HG03565 (cell line): ENCODE data around the gene EMX1.

Experiments used
- ATAC-seq: cut with Tn5 transposase; IDR thresholded peaks from one replicate; pipeline ENCODE4 v1.9.1; 2021; ENCODE audit warnings: mild to moderate bottlenecking, moderate library complexity; ENCODE audit not compliant: unreplicated experiment

EMX1 gene

DNA sequence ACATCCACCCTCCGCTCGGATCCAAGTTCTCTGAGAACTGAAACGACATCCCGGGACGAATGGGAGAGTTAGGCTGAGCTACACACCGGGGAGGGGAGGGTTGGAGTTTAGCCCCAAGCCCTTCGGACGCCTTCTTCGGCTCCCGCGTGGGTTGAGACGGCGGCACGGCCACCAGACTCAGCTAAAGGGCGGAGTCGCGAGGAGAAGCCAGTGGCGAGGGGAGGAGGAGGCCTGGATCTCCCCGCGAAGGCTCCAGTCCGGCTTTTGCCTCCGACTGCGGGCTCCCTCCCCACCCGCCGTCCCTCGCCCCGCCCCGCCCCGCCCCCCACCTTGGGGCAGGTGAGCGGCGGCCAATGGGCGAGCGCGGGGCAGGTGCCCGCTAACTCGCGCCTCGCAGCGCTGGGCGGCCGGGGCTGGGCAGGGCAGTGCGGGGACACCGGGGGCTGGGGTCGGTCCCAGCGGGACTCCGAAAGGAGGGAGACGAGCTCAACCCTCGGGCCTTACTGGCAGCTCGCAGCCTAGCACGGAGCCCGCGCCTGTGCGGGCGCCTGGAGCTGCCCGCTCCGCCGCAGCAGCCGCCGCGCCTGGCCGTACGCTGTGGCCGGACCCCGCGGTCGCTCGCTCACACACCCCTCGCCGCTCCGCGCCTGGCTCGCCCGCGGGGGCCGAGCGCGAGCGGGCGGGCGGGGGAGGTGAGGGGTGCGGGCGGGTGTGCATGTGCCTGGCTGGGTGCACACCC is at the start of gene EMX1:
Gene EMX1 (plus strand): TSS at position 382 of the 739 bp plus-strand sequence. CDS start 334 bp downstream, at position 716.
- ATAC-seq = no peak

DNA sequence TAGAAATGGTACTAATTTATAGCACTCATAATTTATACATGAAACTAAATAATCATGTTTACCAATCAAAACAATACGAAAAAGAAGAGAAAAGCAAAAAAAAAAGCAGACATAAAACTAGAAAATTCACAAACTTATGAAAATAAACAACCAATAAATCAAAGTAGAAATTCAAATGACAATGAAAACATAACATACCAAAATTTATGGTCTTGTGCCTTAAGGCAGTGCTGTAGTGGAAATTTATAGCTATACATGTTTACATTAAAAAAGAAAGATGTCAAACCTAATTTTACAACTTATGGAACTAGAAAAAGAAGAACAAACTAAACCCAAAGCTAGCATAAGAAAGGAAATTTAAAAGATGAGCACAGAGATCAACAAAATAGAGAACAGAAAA is 46.3 kb upstream of the EMX1 start:
- no peak for ATAC-seq

DNA sequence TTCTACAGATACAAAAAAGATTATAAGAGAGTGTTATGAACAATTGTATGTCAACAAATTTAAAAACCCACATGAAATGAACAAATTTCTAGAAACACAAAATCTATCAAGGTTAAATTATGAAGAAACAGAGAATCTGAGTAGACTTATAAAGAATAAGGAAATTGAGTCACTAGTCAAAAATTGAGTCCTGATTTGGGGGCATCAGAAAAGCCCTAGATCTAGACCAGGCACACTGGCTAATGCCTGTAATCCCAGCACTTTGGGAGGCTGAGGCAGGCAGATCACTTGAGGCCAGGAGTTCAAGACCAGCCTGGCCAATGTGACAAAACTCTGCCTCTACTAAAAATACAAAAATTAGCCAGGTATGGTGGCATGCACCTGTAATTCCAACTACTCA is 45.4 kb upstream of the EMX1 start:
- no peak for ATAC-seq

DNA sequence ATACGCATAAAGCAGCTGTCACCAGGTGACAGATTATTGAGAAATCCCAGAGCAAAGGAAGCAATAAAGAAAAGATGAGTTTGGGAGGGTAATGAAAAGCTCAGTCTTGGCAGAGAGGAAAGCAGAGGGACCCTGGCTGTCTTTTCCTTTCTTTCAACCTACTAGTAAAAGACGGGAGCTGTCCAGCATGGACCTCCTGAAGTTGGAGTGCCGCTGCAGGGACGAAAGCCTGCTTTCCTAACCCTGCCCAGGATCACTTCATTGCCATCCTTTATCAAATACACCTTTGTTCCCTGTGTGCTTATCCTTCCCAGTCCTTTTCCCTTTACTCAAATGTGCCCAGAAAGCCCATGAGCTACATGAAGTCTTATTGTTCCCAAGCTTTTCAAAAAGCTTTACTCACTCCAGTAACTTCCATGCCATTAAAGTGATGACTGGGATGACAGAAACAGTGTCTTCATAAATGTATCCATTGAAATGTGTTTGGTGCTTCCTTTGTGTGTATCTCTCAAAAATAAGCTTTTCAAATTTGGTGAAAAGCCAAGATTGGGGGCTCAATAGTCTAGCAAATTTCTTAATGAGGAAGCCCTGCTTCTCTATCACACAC is 33.9 kb upstream of the EMX1 start:
- ATAC-seq = no peak

DNA sequence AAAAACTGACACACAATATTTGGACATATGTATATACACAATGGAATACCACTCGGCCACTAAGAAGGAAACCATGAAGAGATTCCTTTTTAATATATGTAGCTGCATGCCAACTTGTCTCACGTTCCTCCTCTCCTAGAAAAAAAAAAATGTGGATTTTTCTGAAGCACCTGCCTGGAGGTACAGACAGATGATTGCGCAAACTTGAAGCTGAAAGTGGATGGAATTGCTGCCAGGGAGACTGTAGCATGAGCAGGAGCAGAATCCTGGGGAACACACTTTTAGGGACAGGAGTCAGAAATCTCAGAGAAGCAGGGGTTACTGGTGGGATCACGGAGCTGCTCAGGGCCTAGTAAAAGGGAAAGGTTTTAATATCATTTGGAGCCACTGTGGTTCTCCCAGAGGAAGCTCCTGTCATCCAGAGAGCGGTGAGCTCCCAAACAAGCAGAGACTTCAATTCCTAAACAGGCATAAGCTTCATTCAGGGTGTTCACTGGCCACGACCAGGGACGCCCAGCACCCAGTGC is 30.8 kb upstream of the EMX1 start:
- no peak for ATAC-seq

DNA sequence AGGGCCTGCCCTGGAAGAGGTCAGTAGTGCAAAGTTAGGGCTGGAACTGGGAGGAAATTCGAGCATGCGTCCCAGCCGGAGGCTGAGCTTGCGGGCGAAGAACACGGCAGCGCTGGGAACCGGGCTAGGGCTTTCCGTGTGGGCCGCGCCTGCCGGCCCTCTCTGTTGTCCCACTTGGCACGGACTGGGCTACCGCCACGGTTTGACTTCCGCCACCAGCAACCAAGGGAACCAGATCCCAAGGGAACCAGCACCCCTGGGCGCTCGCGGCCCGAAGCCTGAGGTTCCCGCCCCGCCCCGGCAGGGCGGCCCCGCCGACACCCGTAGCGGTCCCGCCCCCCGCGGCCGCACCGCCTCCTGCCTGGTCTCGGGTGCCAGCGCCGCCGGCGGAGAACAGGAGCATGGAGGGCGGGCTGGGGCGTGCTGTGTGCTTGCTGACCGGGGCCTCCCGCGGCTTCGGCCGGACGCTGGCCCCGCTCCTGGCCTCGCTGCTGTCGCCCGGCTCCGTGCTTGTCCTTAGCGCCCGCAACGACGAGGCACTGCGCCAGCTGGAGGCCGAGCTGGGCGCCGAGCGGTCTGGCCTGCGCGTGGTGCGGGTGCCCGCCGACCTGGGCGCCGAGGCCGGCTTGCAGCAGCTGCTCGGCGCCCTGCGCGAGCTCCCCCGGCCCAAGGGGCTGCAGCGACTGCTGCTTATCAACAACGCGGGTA is 30.1 kb upstream of the EMX1 start, which contains the start of gene SPR:
Gene SPR (plus strand): TSS at position 377 of the 708 bp plus-strand sequence. CDS start 25 bp downstream, at position 402.
- peak; percentile 86 for ATAC-seq

DNA sequence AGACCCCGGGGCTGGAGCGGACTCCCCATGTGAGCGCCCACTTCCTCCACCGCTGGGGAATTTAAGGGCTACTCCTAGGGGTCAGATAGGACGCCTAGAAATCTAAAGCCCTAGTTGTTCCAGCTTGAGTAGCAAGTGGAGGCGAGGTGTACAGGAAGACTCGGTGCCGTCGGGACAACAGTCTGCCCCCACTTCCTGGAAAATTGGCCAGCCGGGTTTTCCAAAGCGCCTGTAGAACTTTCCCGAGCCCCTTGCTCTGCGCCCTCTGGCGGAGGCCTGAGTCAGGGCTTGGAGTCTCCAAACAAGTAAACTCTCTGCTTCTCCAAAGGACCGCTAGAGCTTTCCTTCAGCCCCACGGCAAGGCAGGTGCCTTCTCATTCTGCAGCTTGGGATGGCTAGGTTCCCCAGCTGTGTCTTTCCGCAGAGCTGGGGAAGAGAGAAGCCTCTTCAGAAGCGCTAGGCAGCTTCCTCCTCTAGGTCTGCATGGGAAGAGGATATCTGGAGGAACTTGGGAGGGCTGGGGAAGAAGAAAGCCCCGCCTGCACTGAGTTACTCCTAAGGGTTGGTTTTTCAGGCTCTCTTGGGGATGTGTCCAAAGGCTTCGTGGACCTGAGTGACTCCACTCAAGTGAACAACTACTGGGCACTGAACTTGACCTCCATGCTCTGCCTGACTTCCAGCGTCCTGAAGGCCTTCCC is 29.4 kb upstream of the EMX1 start:
- no peak for ATAC-seq

DNA sequence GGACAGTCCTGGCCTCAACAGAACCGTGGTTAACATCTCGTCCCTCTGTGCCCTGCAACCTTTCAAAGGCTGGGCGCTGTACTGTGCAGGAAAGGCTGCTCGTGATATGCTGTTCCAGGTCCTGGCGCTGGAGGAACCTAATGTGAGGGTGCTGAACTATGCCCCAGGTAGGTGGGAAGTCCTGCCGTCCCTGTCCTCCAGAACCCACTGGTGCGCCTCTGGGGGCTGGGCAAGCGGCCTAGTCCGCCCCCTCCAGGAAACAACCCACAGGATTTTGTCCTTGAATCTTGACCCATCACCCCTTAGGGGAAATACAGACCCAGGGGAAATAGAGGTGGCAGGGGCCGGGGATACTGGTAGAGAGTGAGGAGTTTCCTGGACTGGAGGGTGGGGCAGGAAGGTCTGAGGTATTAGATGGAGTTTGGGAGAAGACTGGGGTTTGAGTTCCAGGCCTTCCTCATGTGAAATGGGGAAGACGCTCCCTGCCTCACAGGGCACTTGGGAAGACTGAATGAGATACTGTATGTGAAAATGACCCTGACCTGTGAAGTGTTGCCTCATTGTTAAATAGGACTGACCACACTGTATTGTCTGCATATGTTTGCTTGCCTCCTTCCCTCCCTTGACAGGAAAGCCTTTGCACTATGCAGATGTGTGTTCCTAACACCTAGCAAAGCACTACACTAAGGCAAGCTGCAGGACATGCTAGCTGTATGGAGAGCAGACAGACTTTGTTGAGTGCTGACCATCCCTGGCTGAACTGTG is 28.7 kb upstream of the EMX1 start:
- ATAC-seq = no peak

DNA sequence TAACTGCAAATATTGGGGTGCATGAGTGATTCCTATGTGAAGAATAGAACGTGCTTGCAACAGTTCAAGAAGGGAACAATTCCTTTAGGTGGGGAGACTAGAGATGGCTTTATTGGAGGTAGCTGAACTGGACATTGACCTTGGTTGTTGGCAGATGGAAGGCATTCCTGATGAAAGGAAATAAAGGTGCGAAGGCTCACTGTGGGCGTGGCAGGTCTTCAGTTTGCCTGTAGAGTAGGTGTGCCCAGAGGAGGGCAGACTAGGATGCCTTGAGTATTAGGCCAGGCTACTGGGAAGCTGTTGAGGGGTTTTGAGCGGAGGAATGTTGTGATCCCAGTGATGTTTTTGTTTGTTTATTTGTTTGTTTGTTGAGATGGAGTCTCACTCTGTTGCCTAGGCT is 27.3 kb upstream of the EMX1 start:
- no peak for ATAC-seq

DNA sequence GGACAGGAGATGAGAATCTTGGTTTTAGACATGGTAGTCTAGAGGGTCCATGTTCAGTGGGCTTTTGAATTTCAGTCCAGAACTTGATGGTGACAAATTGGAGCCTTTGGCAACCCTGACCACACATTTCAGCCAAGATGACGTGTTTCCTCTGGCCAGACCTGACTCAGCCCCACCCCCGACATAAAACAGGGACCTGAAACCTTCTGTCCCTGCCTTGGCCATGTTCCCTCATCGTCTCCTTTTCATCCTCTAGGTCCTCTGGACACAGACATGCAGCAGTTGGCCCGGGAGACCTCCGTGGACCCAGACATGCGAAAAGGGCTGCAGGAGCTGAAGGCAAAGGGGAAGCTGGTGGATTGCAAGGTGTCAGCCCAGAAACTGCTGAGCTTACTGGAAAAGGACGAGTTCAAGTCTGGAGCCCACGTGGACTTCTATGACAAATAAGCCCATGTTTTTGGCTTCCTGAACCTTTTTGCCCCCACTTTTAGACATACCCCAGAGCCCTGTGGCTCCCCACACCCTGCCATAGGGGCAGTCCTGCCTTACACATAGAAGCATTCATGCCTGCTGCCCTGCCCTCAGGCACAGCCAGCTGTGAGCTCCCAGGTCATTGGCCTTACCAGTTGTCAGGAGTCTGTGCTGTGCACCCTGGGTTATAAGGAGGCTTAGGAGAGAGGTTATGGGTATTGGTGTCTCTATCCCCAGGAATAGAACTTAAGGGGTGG is 26.1 kb upstream of the EMX1 start:
- no peak for ATAC-seq

DNA sequence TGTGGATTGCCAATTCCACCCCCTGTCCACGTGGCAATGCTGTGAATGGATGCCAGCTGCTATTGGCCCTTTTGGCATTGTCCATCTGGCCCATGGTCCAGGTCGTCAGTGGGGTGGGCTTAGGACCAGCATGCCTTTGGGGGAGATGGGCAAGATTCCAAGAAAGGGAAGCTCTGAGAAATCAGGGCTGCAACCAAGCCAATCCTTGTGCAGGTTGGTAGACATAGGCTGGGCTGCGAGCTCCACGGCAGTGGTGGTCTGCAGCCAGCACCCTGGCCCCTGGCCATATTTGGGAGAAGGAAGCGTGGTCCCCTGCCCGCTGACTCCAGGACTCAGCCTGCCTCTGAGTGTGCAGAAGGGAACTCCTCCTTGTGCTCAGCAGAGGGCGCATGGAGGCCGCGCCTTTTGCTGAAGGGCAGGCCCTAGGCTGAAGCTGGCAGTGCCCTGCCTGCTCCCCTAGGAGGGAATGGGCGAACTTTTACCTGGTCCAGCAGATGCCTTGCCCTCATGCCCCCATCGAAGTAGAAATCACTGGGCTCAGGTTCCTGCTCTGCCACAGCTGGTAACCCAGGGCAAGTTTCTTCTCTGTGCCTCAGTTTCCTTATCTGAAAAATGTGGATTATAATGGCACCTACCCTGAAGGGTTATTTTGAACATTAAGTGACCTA is 24.7 kb upstream of the EMX1 start:
- ATAC-seq = peak; percentile 61

DNA sequence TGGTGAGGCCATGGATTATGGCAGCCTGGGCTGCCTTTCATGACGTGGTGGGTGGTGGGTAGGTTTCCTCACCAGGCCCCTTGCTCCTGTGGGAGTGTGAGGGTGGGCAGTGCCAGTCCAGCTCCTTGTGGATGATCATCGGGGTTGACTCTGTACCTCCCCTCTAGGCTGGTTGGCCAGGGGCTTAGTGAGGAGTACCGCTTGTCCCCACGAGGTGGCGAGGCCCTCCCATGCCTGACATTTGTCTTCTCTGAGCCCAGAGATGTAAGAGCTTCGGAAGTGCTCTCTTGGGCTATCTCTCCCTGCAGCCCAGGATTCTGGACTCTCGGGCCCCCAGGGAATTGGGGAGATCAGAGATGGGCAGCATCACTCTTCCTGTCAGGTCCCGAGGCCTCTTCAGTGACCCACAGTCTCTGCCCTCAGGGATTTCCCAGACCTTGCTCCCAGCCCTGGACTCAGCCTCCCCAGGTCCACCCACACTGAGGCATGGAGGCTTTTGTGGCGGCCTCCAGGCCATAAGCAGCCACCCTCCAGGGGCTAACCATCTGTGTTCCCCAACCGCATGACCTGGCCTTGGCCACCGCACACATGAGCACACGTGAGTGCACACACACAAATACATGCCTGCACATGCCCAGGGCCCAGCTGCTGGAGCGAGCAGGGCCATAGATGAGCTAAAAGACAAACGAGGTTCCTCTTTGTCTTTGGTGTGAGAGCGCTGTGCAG is 23.6 kb upstream of the EMX1 start:
- peak; percentile 53 for ATAC-seq

DNA sequence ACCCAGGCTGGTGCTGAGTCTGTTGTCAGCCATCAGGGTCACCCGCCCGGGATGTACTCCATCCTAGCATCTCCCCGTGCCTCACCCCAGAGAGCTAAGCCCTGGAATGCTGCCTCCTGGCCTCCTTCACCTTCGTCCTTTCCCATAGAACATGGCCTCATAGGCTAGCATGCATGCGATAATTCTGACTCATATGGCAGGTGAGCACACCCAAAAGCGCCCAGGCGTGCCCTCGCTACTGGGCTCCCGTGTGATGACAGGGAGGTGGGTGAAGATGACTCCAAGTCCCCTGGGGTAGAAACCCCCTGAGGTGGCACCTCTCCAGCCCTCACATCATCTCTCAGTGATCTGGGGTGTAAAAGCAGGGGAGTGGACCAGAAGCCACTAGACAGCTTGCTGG is 22.8 kb upstream of the EMX1 start:
- ATAC-seq = no peak

DNA sequence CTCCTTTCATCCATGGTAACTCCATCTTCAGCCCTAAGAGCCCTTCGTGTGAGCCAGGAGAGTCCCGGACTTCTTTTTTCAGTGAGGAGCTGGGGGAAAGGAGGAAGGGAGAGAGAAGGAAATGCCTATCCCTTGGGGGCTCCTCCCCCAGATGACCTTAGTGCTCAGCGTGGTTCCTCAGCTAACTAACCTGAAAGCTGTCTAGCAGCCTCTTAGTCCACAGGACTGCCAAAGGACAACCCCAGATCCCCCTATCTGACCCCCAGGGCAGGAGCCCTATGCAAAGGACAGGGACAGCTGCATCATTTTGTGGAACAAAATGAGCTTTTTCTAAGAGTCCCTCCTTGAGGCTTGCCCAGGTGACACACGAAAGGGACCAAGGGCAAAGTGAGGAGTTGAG is 22.2 kb upstream of the EMX1 start:
- ATAC-seq = no peak

DNA sequence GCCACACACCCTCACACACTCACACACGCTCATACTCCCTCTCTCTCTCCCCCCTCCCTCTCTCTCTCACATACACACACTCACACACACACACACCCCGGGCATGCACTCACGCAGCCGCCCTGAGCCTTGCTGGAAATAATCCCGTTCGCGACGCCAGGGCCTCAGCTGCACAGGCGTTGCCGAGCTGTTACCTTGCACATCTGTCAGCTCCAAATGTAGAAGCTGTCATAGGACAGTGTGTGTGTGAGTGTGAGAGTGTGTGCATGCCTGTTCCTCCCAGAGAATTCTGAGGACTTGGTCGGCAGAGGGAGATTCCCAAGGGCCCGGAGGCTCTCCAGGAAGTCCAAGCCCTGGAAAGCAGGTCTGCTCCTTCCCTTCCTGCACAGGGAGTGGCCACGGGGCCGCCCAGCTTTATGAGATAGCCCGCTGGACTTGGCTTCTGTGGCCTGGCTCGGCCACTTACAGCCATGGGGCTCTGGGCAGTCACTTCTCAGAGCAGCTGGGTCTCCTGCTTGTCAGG is 21.5 kb upstream of the EMX1 start:
- no peak for ATAC-seq

DNA sequence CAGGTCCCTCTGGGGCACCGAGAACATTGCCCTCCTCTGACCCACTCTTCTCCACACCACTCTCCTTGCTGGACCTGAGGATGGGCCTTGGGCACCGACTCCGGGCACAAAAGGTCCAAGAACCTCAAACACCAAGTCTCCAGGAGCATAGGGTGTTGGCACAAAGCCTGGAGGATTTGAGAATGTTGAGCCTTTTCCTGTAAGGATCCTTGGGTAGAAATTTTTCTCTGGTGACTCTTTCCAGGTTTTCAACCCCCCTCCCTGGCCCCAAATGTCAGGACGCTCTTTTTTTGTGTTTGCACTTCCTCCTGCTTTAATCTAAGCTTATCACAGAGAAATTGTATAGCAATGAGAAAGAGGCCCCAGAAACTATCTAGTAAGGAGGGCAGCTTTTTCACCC is 20.9 kb upstream of the EMX1 start:
- ATAC-seq = no peak

DNA sequence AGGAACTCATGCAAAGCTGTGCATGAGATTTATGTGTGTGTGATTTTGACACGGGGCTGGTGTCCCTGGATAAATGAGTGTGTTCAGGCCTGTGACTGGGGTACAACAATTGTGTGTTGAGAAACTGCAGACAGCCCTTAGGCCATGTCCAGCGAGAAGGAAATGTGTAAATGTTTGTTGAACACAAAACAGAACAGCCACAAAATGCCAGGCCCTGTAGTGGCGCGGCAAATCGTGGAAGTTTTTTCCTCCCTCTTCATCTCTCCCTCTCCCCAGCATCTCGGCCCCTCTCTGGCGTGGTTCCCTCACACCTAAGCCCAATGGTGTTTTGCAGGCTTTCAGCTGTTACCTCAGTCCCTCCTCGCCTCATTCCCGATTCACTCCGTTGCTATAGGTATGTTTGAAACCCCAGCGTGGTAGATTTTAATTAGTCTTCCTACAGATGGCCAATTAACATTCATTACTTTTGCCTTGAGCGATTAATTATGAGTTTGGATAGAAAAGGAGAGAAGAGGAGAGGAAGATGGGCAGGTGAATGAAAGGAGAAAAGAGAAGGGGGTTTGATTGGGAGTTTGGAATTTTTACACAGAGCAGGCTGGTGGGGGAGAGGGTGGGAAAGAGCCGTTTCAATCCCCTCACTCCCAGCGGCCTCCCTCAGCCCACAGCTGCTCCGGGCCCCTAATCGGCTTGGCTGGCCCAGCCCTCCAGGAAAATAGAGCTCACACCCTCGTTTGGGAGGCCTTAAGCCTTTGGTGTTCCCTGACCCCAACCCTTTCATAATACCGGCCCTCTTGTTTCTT is 19.3 kb upstream of the EMX1 start:
- ATAC-seq = no peak

DNA sequence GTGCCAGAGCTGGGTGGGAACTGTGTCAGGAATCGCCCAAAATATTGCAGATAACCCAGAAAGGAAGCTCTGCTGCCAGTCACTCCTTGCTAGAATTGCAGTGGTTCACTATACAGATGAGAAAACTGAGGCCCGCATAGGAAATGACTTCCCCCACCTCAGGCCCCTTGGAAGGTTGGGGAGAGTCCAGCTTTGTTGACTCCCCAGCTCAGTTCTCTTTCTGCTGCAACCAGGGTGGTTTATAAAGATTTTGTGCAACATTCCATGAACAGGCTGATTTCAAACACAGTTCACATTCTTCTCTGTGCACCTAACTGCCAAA is 18.8 kb upstream of the EMX1 start:
- no peak for ATAC-seq
